ENCODE measurements around the gene ADAMTSL3. TPM values are rescaled to one million over a fixed set of nuclear protein-coding genes. Genes with fewer than 3 reads are reported as not detected.
"Not testable (repeated sequence)": the region's sequence is repeated elsewhere in the genome, so short reads cannot be mapped to it uniquely, and the experiment has no call there.

ADAMTSL3 gene
- polyA plus RNA-seq, 4 donors = 2.7 to 5.4 (median 3.8) TPM

DNA sequence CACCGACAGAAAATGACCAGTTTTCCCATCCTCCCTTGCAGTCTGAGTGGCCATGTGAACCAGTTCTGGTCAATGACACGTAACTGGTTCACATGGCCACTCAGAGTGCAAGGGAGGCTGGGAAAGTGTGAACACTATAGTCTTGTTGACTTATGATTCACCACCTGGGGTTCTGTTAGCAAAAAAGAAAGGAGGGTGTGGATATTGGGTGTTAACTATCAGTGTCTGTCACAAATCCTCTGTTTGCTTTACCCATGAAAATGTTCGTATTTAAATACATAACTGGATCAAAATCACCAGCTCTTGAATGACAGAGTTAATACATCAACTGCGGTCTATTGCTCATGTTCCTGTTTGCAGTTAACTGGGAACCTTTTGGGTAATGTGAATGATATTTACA, 92.3 kb downstream of the ADAMTSL3 start:
- no peak for DNase-seq (ENCODE audit: low read depth in 4 of 4, low spot score in 2 of 4)

DNA sequence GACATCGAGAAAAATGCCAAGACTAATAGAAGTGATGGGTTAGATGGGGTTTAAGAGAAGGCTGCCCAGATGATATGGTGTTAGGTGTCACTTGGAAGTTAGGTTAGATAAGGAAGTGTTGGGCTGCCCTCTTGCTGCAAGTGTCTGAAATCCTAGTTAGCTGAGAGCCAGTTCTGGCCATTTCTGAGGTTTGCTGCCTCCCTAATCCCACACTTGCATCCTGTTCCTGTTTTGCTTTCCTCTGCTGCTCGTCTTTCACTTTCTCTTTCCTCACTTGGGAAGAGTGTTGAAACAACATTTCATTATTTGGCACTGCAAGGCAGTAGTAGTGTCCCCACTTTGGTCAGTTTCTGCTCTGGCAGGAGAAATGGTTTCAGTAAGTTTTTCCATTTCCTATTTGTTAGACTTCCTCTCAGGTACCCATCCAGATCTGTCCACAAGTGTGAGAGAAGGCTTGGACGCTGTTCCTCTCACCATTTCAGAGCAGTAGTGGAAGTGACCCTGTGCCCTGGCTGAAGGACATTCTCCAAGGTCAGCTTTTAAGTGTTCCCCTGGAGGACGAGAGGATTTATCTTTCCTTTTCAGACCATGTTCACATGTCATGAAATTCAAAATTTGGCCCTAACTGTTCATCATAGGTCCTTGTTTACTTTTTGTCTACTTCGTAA, 93.3 kb downstream of the ADAMTSL3 start:
- DNase-seq (ENCODE audit: low read depth in 4 of 4, low spot score in 2 of 4) = no peak

DNA sequence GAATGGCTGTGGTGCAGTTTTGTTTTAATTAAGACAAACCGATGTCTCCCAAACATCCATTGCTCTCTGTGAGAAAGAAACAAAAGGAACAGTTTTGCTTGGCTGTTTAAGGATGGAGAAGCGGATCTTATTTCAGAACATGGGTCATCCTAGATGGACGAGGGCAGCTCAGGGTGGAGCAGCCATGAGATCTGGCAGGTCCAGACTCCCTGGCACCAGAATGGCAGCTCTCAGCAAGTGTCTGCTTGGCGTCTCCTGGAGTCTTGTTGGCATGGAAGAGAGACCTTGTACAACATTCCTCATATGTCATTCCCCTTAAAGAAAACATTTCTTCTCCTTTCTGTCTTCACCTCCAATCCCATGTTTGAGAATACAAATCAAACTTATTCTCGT, 93.8 kb downstream of the ADAMTSL3 start:
- no peak for DNase-seq (ENCODE audit: low read depth in 4 of 4, low spot score in 2 of 4)

DNA sequence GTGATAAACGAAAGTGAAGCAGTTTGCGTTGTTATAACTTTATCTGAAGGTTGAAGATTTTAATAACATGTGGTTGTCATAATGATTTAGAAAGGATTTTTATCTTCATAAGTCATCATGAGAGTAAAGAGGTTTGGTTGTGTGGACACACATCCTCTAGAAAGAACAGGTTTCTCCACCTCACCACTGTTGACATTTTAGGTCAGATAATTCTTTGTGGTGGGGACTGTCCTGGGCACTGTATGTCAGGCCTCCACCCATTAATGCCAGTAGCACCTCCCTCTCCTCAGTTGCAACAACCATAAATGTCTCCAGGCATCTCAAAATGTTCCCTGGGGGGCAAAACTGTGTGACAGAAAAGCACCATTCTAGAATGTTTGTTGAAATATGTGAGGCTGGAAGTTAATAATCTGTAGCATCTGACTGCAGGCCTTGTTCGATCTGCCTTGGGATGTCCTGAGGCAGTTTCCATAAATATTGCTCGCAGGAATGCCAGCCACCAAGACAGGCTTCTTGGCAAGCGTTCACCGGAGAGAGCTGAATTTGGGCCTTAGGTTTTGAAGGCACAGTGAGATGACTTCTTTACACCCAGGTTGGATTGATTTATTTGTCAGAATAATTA, 100.1 kb downstream of the ADAMTSL3 start:
- DNase-seq (ENCODE audit: low read depth in 4 of 4, low spot score in 2 of 4) = no peak

DNA sequence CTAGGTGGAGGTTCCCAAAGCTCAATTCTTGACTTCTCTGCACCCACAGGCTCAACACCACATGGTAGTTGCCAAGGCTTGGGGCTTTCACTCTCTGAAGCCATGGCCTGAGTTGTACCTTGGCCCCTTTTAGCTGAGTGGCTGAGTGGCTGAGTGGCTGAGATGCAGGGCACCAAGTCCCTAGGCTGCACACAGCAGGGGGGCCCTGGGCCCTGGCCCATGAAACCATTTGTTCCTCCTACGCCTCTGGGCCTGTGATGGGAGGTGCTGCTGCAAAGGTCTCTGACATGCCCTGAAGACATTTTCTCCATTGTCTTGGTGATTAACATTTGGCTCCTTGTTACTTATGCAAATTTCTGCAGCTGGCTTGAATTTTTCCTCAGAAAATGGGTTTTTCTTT, 103.4 kb downstream of the ADAMTSL3 start:
- DNase-seq (ENCODE audit: low read depth in 4 of 4, low spot score in 2 of 4) = not testable (repeated sequence)

DNA sequence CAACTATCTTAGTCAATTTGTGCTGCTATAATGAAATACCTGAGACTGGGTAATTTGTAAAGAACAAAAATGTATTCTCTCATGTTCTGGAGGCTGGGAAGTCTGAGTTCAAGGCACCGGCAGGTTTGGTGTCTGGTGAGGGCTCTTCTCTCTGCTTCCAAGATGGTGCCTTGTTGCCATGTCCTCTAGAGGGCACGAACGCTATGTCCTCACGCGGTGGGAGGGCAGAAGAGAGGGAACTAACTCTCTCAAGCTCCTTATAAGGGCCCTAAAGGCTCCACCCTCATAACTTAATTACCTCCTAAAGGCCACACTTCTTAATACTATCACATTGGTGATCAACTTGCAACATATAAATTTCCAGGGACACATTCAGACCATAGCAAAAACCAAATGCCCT, 108.4 kb downstream of the ADAMTSL3 start:
- DNase-seq (ENCODE audit: low read depth in 4 of 4, low spot score in 2 of 4) = no peak

DNA sequence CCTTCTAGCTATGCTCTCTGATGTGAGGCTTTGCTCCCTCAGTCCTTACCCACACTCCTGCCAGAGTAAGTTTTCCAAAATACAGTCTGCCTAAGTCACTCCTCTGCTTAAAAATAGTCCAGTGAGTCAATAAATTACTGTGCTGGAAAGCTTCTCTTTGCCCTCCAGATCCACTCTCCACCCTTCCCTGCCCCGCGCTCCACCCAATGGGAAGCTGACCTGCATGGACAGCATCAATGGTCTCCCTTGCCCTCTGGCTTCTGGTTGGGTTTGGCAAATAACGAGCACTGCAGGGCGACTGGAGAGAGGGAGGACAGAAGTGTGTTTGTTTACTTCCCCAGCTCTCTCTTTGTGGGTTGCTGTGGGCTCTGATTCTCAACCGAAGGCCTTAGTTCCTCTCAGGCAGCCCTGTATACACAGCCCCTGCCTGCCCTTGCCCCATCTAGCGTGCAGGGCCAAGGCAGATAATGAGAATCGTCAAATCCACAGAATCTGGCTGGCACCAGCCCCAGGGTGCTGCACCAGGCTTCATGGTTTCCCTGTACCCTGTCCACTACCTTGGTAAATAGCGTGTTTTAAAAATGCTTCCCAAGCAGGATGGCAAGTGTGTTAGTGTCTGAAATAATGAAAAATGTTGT, 110.4 kb downstream of the ADAMTSL3 start:
- no peak for DNase-seq (ENCODE audit: low read depth in 4 of 4, low spot score in 2 of 4)

DNA sequence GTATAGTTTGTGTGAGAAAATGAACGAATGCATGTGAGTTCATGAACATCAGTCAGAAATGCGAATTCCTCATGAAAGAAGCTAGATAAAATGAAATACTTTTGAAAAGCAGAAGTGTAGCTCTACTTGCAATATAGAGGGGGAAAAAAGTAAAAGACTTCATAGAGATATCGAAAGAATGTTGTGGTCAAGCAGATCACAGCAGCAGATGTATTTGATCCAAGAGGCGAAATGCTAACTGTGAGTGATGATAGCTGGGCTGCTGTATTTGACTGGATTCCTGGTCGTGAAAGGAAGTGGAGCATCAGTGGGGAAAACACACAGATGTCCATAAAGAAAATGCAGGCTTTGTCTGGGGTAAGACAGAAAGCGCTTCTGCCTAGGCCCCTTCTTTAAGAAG, 112.4 kb downstream of the ADAMTSL3 start:
- DNase-seq (ENCODE audit: low read depth in 4 of 4, low spot score in 2 of 4) = no peak

DNA sequence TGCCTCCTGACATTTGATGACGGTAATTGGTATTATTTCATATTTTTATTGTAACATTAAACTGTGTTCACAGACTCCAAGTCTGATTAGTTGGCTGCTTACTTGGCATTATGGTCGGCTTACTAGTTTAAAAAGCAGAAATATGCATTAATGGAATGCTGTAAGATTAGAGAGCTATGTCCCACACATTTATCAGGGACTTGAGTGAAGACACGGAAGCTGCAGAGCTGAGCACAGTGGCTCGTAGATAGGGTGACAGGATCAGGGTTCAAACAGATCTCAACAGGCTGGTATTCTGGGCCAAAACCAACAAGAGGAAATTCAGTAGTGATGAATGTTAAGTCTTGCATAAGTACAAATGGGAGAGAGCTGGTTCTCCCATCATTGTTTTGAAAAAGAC, 113.8 kb downstream of the ADAMTSL3 start:
- DNase-seq (ENCODE audit: low read depth in 4 of 4, low spot score in 2 of 4) = no peak

DNA sequence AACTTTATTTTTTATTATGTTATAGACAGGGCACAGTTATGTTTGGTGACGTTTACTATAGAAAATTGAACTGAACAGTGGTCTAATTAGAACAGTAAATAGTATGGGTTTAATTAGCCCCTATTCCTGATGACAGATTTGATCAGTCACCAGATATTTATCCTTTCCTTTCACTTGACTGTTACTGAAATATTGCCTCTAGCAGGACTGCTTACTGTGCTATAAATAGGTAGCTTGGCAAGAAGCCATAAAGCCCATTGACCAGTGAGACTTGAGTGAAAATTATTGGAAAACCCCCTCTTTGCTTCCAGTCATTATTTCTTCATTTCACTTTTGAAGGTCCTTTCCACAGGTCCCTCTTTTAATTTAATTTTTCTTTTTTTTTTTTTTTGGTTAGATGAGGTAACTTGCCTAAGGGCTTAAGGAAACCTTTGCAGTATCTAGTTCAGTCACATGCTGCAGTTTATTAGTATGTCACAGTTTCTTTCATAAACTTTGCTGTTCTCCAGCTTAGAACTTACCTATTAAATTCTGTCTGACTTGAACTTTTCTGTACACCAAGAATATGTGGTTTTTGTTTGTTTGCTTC, 115.6 kb downstream of the ADAMTSL3 start:
- DNase-seq (ENCODE audit: low read depth in 4 of 4, low spot score in 2 of 4) = no peak

DNA sequence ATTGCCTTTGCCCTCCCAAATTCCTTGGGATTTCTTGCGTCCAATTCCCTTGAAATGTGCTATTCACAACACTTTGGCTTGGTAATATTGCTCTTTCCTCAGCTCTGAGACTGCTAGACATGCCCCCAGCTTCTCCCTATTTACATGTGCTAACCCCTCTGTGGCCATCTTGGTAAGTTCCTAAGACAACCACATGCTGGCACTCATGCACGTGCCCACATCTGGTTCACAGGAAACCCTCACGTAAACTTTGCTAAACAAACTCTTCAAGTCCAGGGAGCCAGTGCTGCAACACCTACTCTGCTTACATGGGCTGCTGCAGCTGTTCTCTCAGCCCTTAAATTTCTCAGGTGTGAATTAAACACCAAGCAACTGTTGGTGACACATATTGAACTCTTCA, 121.8 kb downstream of the ADAMTSL3 start:
- DNase-seq (ENCODE audit: low read depth in 4 of 4, low spot score in 2 of 4) = no peak

DNA sequence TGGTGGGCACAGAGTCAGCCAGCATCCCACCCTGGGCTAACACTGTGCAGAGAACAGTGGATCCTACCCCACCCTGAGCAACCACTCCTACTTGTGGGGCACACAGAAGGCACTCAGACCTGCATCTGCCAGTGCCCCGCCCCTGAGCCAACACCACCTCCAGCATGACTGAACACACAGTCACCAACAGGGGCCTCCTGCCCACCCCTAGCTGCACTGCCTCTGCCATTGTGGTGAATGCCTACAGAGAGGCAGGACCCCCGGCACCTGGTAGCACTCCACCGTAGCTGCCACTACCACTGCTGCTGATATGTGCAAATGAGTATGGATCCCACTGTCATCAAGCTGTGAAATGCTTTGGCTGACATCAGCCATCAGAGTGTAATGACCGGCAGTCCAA, 123.1 kb downstream of the ADAMTSL3 start:
- no peak for DNase-seq (ENCODE audit: low read depth in 4 of 4, low spot score in 2 of 4)

DNA sequence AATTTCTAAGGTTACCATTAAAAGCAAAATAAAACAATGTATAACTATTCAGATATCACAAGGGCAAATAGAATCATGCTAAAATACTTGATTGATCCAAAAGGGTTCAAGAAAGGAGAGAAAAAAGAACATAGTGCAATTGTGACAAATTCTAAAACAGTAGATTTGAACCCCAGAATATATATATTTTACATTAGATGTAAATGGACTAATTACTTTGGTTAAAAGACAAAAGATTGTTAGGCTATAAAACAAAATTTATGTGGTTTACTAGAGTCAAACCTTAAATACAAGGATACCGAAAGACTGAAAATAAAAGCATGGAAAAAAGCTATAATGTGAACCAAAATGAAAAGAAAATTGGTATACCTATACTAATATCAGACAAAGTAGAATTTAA, 129.3 kb downstream of the ADAMTSL3 start:
- DNase-seq (ENCODE audit: low read depth in 4 of 4, low spot score in 2 of 4) = no peak

DNA sequence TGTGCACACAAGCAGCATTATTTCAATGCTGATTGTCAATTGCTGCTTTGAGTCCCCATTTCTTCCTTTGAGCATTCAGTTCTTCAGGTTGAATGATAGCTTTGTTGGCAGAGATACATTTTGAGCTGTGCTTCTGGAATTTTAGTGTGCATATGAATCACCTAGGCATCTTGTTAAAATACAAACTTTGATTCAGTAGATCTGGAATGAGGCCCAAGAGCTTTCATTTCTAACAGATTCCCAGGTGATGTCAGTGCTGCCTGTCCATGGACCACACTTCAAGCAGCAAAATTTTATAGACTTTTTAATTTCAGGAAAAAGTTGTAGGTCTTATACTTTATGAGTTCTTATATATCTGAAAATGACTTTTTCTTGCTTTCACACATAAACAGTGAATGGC, 131.1 kb downstream of the ADAMTSL3 start:
- no peak for DNase-seq (ENCODE audit: low read depth in 4 of 4, low spot score in 2 of 4)

DNA sequence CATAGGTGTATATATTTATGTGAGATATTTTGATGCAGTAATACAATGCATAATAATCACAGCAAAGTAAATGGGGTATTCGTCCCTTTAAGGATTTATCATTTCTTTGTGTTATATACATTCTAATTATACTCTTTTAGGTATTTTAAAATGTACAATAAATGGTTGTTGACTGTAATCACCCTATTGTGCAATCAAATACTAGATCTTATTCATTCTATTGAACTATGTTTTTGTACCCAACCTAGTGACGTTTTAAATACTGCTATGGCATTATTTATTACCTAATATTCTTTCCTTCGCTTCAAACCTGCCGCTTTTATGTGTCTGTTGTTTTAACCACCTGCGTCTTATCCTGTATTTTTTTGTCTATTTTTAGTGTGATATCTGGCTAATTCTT, 132.4 kb downstream of the ADAMTSL3 start:
- DNase-seq (ENCODE audit: low read depth in 4 of 4, low spot score in 2 of 4) = no peak

DNA sequence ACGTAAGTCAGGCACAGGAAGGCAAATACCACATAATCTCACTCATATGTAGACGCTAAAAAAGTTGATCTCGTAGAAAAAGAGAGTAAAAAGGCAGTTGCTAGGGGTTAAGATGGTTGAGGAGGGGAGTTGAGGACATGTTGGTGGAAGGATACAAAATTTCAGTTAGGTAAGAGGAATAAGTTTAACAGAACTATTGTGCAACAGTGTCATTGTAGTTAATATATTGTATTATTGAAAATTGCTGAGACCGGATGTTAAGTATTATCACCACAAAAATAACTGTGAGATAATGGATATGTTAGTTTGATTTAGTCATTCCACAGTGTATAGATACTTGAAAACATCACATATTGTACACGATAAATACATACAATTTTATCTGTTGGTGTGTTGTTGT, 139.1 kb downstream of the ADAMTSL3 start:
- no peak for DNase-seq (ENCODE audit: low read depth in 4 of 4, low spot score in 2 of 4)

DNA sequence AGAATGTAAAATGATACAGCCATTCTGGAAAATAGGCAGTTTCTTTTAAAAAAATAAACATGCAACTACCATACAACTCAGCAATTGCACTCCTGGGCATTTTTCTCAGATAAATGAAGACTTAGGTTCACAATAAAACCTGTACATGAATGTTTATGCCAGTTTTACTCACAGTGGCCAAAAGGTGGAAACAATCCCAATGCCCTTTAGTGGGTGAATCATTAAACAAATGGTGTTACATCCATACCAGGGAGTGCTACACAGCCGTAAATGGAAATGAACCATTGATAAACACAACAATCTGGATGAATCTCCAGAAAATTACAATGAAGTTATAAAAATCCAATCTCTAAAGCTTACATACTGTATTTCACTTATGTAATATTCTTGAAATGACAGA, 140.3 kb downstream of the ADAMTSL3 start:
- DNase-seq (ENCODE audit: low read depth in 4 of 4, low spot score in 2 of 4) = no peak

DNA sequence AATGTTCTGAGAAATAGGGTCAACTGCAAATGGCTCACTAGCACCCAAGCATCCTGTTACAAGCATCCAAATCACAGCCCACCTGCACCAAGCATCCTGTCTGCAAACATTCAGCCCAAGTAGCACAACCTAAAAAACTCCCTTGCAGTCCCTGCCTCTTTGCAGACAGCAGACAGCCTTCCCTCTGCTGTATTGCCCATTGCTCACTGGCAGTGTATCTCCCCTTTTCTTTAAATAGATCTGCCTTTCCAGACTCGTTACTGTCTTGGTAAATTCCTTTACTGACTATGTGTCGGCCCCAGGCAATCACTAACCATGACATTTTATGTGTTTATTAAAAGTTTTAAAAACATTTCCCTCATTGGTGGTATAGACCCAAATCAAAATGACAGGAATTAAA, 155.4 kb downstream of the ADAMTSL3 start:
- DNase-seq (ENCODE audit: low read depth in 4 of 4, low spot score in 2 of 4) = no peak

DNA sequence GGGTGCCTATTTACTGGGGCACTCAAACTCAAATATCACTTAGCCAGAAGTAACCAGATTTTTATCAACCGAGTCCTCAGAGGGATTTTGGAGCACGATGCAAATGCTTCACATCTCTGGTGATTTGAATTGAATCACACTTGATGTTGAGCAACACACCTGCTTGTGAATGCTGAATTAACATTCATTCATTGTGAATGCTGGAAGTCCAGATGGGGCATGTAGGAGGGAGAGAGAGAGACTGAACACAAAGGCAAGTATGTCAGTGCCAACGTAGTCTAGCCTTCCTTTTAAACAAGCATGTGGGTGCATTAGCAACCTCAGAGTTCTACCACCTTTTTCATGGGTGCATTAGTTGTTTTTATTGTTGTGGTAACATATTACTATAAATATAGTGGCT, 156.2 kb downstream of the ADAMTSL3 start:
- no peak for DNase-seq (ENCODE audit: low read depth in 4 of 4, low spot score in 2 of 4)

DNA sequence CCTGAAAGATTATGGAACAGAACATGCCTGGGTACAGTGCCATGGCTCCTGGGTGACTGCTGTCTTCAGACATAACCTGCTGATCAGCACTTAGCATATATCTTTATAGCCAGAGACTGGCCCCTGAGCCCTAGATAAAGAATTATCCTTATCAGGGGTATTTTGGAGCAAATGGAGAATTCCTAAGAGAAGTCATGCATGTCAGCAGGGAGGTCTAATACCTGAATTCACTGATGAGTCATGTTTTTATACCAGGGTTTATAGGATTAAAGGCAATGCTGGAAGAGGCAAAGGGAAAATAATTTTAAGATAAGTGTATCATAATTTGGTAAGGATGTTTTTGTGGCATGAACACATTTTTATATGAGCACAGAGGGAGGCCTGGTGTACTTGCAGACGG, 159.8 kb downstream of the ADAMTSL3 start:
- DNase-seq (ENCODE audit: low read depth in 4 of 4, low spot score in 2 of 4) = no peak

DNA sequence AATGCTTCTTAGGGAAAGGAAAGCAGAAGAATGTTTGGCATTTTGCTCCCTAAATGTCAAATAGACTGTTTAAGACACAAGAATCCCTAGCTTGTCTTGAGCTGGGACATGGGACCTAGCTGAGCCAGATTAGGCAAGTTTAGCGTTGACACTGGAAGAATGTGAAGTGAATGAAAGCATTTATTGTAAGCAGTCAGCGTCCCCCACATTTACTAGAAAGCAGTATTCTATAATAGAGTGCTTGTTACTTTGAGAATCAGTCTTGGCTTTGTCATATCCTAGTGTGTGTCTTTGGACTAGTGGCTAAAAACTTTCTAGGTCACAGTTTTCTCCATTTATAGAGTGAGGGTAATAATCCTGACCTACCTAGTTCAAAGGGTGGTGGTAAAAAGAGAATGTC, 161.6 kb downstream of the ADAMTSL3 start:
- no peak for DNase-seq (ENCODE audit: low read depth in 4 of 4, low spot score in 2 of 4)
